Bronchial epithelial cell (primary cell): ENCODE data around the gene EPHA8. TPM values are rescaled to one million over a fixed set of nuclear protein-coding genes. Genes with fewer than 3 reads are reported as not detected.

Source experiments
- DNase-seq: peaks from one replicate; pipeline ENCODE4 v3.0.0-alpha.2; 2010; ENCODE audit warnings: low read depth
- FAIRE-seq: peaks from 2 replicates; lab custom pipeline; 2011; peaks lifted over from hg19 to GRCh38; lab: Jason Lieb, UNC
- H3K27me3 ChIP-seq: 2 replicates; pipeline ENCODE4 v1.5.1; 2011; ENCODE audit warnings: low read length; ENCODE audit not compliant: control insufficient read depth, insufficient read depth
- H3K36me3 ChIP-seq: 2 replicates; pipeline ENCODE4 v1.5.1; 2011; ENCODE audit warnings: low read length; ENCODE audit not compliant: control insufficient read depth, insufficient read depth
- H3K4me3 ChIP-seq: 2 replicates; pipeline ENCODE4 v1.5.1; 2011; ENCODE audit warnings: mild to moderate bottlenecking, low read depth, low read length, control low read depth
- total RNA-seq: library from RNA; depleted of rRNA; stranded (reverse); fragments of >200 nt; gene quantifications from 2 replicates; pipeline ENCODE4 v1.2.1, GENCODE V29; 2014
- TF ChIP-seq, protein P1 (sequence below): IDR thresholded peaks from 2 replicates; pipeline ENCODE4 v1.5.1; 2011; ENCODE audit warnings: mild to moderate bottlenecking, moderate library complexity, low read length, control low read depth, inconsistent platforms; ENCODE audit not compliant: insufficient read depth, severe bottlenecking

The EPHA8 gene
- total RNA-seq, 1 donor from 2014 or later = not detected

DNA sequence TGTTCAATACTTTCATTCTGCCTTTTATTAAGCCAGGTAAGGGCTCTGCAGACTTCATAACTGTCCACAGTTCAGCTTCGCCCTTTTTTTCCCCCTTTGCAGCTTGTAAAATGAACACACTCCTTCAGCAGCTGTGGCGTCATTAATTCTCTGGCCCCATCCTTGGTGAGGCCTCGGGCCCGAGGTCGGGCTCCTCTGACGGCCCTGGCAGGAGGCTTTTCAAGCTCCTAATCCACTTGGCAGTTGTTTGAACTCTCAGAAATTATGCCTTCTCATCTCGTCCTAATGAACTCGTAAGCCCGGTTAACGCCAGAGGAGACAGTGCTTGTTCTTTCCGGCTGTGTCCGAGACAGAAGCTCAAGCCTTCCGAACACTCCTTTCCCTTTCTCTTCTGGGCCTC is 18.1 kb upstream of the EPHA8 start:
- DNase-seq = no peak
- Histone ChIP-seq H3K4me3 (no peak overlapping the region), H3K27me3 (peaks cover 16% of the 10 kb centered on the region), H3K36me3 (no peaks in the 10 kb centered on the region)
- no peak for FAIRE-seq
- TF ChIP-seq, protein P1, sequence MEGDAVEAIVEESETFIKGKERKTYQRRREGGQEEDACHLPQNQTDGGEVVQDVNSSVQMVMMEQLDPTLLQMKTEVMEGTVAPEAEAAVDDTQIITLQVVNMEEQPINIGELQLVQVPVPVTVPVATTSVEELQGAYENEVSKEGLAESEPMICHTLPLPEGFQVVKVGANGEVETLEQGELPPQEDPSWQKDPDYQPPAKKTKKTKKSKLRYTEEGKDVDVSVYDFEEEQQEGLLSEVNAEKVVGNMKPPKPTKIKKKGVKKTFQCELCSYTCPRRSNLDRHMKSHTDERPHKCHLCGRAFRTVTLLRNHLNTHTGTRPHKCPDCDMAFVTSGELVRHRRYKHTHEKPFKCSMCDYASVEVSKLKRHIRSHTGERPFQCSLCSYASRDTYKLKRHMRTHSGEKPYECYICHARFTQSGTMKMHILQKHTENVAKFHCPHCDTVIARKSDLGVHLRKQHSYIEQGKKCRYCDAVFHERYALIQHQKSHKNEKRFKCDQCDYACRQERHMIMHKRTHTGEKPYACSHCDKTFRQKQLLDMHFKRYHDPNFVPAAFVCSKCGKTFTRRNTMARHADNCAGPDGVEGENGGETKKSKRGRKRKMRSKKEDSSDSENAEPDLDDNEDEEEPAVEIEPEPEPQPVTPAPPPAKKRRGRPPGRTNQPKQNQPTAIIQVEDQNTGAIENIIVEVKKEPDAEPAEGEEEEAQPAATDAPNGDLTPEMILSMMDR = no peak

DNA sequence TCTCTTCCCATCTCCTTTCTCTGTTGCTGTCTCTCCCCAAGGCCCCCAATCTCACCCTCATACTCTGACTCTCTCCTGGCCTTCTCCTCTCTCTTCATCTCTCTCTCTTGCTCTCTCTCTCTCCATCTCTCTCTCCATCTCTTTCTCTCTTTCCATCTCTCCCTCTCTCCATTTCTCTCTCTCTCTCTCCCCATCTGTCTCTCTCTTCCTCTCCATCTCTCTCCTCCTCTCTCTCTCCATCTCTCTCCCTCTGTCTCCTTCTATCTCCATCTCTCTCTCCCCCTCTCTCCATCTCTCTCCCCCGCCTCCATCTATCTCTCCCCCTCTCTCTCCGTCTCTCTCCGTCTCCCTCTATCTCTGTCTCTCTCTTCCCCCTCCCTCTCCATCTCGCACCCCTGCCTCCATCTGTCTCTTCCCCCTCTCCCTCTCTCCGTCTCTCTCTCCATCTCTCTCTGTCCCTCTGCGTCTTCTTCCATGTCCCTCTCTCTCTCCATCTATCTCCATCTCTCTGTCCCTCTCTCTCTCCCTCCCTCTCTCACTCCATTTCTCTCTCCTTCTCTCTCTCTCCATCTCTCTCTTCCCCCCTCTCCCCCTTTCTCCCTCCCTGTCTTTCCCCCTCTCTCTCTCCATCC is 16.0 kb upstream of the EPHA8 start:
- DNase-seq (no peak), FAIRE-seq (no peak)
- Histone ChIP-seq H3K36me3 (no peaks in the 10 kb centered on the region), H3K4me3 (no peak overlapping the region), H3K27me3 (peaks cover 16% of the 10 kb centered on the region)
- TF ChIP-seq, protein P1 = no peak

DNA sequence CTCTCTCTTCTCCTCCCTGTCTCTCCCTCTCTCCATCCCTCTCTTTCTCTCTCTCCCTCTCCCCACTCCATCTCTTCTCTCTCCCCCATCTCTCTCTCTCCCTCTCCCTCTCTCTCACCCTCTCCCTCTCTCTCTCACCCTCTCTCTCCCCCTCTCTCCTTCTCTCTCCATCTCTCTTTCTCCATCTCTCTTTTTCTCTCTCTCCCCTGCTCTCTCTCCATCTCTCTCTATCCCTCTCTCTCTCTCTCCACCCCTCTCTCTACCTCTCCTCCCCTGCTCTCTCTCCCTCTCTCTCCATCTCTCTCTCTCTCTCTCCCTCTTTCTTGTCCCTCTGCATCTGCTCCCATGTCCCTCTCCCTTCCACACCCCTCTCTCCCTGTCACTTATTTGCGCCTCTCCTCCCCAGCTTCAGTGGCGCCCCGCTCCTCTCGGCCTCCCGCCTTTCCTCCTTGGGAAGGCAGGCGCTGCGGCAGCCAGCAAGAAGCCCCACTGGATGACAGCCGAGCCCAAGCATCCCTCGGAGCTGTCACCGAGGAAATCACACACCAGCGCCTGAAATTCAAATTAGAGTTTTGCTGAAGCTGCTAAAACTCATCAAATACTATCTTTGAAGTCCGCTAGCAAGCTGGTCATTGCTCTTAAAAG is 15.3 kb upstream of the EPHA8 start:
- FAIRE-seq = no peak

DNA sequence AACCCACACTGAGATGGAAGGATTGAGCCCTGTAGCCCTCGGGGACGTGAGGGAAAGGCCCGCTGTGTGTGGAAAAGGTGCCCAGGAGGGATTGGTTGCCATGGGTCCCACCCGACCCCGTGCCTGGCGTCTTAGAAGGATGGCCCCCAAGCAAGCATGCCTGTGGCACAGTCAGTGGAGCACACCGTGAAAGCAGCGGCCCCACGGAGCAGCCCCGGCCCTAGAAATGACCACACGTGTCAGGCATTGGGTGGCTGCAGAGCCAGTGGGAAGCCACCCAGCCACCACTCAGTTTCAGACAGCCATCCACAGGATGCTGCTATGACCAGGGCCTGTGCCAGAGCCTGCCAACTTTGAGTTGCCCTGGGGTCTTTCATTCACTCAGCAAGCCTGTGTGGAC is 13.3 kb upstream of the EPHA8 start:
- no peak for FAIRE-seq
- TF ChIP-seq, protein P1 = no peak
- H3K4me3 ChIP-seq = no peak overlapping the region
- DNase-seq = no peak
- H3K36me3 ChIP-seq = no peaks in the 10 kb centered on the region
- H3K27me3 ChIP-seq = peaks cover 25% of the 10 kb centered on the region

More for the DNA sequence above, 15.3 kb upstream of the EPHA8 start:
- Histone ChIP-seq H3K4me3 (no peak overlapping the region), H3K27me3 (peaks cover 17% of the 10 kb centered on the region), H3K36me3 (no peaks in the 10 kb centered on the region)
- DNase-seq = no peak
- TF ChIP-seq, protein P1 = no peak

DNA sequence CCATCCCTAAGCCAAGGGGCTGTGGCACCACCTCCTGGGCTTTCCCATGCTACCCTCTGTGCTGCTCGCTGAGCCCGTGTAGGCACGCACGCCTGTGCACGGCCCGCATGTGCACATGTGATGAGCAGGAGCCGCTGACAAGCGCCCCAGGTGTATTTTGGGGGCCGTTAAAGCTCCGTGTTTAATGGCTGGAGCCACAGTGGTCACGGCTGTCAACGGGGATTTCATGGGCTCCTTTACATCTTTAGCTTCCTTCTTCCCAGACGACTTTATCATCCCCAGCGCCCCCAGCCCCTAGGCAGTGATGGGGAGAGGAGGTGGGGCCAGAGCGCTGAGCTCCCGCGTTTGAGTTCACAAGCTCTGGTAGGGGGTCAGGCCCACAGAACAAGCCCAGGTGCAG is 11.7 kb upstream of the EPHA8 start:
- peaks cover 21% of the 10 kb centered on the region for H3K27me3 ChIP-seq
- FAIRE-seq (no peak), DNase-seq (no peak)
- TF ChIP-seq, protein P1 = no peak
- no peaks in the 10 kb centered on the region for H3K36me3 ChIP-seq
- no peak overlapping the region for H3K4me3 ChIP-seq

DNA sequence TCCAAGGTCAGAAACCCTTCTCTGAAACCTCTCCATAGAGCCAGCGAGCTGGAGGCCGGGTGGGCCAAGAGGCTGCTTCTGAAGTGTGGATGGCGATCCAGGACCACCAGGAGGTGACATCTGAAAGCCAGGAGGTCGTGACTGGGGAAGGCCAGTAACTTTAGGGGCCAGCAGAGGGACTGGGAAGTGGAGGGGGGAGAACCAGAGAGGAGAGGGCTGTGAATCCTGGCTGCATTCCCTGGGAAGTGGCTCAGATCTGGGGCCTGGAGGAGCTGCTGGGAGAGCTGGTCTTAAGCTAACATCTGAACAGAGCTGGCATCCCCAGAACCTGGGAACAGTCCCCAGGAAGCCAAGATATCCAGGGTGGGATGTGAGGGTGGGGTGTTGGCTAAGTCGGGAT is 11.3 kb upstream of the EPHA8 start:
- DNase-seq (no peak), FAIRE-seq (no peak)
- Histone ChIP-seq H3K4me3 (no peak overlapping the region), H3K36me3 (no peaks in the 10 kb centered on the region), H3K27me3 (peaks cover 19% of the 10 kb centered on the region)
- TF ChIP-seq, protein P1 = no peak
